Prostate gland (tissue), 2 donors: ENCODE data around the gene PLXNC1.

Experiments used
- POLR2A ChIP-seq: fragments of 450-650 bp; IDR thresholded peaks from one replicate; pipeline ENCODE4 v1.6.1; 2016; ENCODE audit warnings: antibody characterized with exemption, mild to moderate bottlenecking
- POLR2AphosphoS5 ChIP-seq: sonication (generic); formaldehyde crosslinking; IDR thresholded peaks from one replicate; pipeline ENCODE4 v1.6.1; 2017; ENCODE audit warnings: antibody characterized with exemption
- TF ChIP-seq, protein P1 (sequence below), 4 experiments: fragments of 200-600 bp in 2 of 4; fragments of 450-650 bp in 2 of 4; sonication (generic) in 2 of 4; IDR thresholded peaks; 1 replicate in 3 of 4; 2 replicates in 1 of 4; pipeline ENCODE4 v1.5.1; 2016 to 2019; ENCODE audit warnings: antibody characterized with exemption in 4 of 4, mild to moderate bottlenecking in 2 of 4, moderate library complexity in 2 of 4

DNA sequence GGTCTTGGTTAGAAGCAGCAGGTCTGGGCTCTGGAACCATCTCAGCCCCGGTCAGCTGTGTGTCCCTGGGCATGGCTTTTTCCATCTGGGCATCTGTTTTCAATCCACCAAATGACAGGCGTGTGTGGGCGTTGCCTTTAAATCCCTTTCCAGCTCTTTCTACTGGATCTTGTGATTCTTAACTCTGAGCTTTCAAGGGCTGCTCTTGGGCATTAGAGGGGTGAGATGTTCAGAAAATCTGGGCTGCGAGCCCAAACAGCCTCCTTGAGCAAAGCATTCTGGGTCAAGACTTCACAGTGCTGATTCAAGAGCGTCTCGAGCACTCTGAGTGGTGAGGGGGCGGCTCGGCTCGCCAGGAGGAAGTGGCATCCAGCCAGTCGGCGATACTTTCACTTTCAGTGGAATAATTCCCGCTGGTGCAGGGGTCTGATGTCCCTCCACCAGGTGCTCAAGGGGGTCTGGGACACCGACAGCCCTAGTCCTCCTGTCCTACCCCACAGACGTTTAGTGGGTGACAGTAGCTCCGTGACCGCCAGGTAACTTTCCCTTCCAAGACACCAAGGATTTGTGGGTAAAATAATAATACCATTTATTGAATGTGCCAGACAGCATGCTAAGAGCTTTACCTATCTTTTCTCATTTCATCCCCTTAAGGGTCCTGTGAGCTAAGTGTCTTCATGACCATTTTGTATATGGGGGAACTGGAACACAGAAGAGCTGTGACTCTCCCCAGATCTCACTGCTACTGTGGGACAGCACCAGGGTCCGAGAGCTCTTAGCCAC is 114.0 kb downstream of the PLXNC1 start:
- TF ChIP-seq, protein P1, sequence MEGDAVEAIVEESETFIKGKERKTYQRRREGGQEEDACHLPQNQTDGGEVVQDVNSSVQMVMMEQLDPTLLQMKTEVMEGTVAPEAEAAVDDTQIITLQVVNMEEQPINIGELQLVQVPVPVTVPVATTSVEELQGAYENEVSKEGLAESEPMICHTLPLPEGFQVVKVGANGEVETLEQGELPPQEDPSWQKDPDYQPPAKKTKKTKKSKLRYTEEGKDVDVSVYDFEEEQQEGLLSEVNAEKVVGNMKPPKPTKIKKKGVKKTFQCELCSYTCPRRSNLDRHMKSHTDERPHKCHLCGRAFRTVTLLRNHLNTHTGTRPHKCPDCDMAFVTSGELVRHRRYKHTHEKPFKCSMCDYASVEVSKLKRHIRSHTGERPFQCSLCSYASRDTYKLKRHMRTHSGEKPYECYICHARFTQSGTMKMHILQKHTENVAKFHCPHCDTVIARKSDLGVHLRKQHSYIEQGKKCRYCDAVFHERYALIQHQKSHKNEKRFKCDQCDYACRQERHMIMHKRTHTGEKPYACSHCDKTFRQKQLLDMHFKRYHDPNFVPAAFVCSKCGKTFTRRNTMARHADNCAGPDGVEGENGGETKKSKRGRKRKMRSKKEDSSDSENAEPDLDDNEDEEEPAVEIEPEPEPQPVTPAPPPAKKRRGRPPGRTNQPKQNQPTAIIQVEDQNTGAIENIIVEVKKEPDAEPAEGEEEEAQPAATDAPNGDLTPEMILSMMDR (IDR thresholded peaks at IDR 0.05) = no peak
- TF ChIP-seq POLR2A = no peak
- TF ChIP-seq POLR2AphosphoS5 = peak; percentile 56
